ENCODE results near the gene HDLBP. TPM values are rescaled to one million over a fixed set of nuclear protein-coding genes. Genes with fewer than 3 reads are reported as not detected.

Gene HDLBP
- total RNA-seq, 1 donor from 2014 or later: 839 TPM

DNA sequence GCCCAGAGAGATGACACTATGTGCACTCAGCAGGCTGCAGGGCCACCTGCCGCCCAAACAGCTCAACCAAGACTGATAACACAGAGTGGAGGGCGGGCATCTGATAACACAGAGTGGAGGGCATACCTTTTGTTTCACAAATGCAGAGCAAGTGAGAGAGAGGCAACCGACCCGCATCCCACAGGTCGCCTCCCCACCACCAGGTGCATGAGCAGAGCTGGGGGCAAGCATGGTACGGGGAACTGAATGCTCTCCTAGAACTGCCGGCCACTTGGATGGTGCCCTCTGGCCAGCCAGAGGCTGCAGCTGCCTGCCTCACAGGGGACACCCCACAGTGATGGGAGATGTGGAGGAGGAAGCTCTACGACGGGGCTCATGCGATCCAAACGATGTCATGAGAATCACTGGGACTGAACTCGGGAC is 77.5 kb downstream of the HDLBP start:
- H3K27ac Mint-ChIP-seq (ENCODE audit: unreplicated experiment): no peak overlapping the region
- no peak overlapping the region for H3K4me3 Mint-ChIP-seq (ENCODE audit: unreplicated experiment)
- H3K9me3 Mint-ChIP-seq (ENCODE audit: unreplicated experiment): no peaks in the 10 kb centered on the region
- TF ChIP-seq, protein P1, sequence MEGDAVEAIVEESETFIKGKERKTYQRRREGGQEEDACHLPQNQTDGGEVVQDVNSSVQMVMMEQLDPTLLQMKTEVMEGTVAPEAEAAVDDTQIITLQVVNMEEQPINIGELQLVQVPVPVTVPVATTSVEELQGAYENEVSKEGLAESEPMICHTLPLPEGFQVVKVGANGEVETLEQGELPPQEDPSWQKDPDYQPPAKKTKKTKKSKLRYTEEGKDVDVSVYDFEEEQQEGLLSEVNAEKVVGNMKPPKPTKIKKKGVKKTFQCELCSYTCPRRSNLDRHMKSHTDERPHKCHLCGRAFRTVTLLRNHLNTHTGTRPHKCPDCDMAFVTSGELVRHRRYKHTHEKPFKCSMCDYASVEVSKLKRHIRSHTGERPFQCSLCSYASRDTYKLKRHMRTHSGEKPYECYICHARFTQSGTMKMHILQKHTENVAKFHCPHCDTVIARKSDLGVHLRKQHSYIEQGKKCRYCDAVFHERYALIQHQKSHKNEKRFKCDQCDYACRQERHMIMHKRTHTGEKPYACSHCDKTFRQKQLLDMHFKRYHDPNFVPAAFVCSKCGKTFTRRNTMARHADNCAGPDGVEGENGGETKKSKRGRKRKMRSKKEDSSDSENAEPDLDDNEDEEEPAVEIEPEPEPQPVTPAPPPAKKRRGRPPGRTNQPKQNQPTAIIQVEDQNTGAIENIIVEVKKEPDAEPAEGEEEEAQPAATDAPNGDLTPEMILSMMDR (IDR thresholded peaks at IDR 0.05): no peak
- H3K27me3 Mint-ChIP-seq (ENCODE audit: unreplicated experiment): no peaks in the 10 kb centered on the region
- no peaks in the 10 kb centered on the region for H3K4me1 Mint-ChIP-seq (ENCODE audit: unreplicated experiment)
- DNase-seq (ENCODE audit: extremely low spot score, unreplicated experiment): no peak
- peaks cover 83% of the 10 kb centered on the region for H3K36me3 Mint-ChIP-seq (ENCODE audit: unreplicated experiment)

DNA sequence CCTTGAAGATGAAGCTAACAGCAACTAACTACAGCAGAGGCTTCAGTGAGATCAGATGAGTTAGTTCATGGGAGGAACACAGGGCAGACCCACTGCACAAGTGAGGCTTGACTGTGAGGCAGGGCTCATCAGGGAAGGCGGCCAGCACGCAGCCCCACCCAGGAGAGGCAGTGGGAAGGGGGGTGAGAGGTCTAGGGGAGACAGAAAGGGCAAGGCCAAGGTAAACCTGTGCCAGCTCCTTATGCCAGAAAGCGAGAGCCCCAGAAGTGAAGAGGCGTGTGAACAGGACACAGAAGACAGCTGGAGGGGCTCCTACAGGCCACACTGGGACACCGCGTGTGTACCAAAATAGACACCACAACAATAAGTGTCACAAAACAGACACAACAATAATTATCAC is 78.4 kb downstream of the HDLBP start:
- Mint-ChIP-seq H3K4me3 (ENCODE audit: unreplicated experiment) (no peak overlapping the region), H3K27ac (ENCODE audit: unreplicated experiment) (no peak overlapping the region), H3K27me3 (ENCODE audit: unreplicated experiment) (no peaks in the 10 kb centered on the region), H3K9me3 (ENCODE audit: unreplicated experiment) (no peaks in the 10 kb centered on the region), H3K36me3 (ENCODE audit: unreplicated experiment) (peaks cover 82% of the 10 kb centered on the region), H3K4me1 (ENCODE audit: unreplicated experiment) (peaks cover 2% of the 10 kb centered on the region)
- TF ChIP-seq, protein P1 (IDR thresholded peaks at IDR 0.05): no peak
- DNase-seq (ENCODE audit: extremely low spot score, unreplicated experiment): no peak

DNA sequence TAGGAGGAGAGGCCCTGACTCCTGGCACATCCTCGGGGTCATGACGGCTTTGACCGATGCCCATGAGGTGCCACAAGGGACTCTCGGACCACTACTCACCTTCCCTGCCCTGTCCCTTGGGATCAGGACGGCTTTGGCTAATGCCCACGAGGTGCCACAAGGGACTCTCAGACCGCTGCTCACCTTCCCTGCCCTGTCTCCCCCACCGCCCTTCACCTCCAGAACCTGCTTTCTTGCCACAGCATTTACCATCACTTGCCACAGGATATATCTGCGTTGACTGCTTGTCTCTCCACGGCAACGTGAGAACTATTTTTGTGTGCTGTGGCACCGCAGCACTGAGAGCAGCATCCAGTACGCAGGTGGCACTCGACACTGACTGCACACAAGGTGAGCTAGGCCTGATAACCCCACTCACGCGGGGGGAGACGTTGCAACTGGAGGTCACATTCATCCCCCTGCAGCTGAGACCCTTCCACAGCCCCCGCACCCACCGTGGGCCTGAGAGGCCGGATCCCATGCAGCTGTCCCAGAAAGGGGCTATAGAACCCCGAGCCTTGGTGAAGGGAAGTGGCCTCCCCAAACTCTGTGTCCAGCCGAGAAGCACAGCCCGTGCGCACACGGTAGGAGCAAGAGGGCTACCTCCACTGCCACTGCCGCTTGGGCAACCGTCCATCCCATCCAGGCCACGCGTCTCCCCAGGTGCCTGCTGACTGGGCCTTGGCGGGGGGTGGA is 79.4 kb downstream of the HDLBP start:
- DNase-seq (ENCODE audit: extremely low spot score, unreplicated experiment): no peak
- TF ChIP-seq, protein P1 (IDR thresholded peaks at IDR 0.05): no peak
- peaks cover 2% of the 10 kb centered on the region for H3K4me1 Mint-ChIP-seq (ENCODE audit: unreplicated experiment)
- H3K27me3 Mint-ChIP-seq (ENCODE audit: unreplicated experiment): no peaks in the 10 kb centered on the region
- peaks cover 83% of the 10 kb centered on the region for H3K36me3 Mint-ChIP-seq (ENCODE audit: unreplicated experiment)
- H3K27ac Mint-ChIP-seq (ENCODE audit: unreplicated experiment): no peak overlapping the region
- no peaks in the 10 kb centered on the region for H3K9me3 Mint-ChIP-seq (ENCODE audit: unreplicated experiment)
- H3K4me3 Mint-ChIP-seq (ENCODE audit: unreplicated experiment): no peak overlapping the region

DNA sequence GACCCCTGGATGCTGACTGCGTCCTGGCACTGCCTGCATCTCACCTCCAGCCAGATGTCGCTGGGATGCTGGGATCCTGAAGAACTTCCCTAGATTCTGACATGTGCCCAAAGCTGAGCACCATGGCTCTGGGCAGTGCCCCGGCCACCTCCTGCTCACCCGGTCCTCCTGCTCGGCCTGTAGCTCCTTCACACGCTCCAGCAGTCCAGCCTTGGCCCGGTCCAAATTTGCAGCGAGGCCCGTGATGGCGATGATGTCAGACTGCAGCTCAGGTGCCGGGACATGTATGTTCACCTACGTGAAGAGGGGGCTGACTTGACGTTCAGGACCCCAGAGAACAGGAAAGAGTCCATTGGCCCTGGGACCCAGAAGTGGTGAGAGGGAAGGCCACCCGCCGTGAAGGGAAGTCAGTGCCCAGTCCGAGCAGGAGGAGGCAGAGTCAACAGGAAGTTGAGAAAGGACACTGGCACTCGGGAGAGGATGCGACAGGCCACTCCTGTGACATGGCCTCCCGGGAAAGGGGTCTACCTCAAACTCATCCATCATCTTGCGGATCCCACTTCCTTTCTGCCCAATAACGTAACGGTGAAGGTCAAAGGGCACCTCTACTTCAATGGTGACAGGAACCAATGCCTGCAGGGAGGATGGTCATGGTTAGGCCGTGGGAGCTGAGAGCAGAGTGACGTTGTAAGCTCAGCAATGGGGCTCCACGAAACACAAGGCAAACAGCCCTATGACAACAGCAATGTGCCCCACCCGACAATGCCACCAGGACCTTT is 80.3 kb downstream of the HDLBP start:
- H3K4me1 Mint-ChIP-seq (ENCODE audit: unreplicated experiment): peaks cover 2% of the 10 kb centered on the region
- H3K36me3 Mint-ChIP-seq (ENCODE audit: unreplicated experiment): peaks cover 80% of the 10 kb centered on the region
- H3K9me3 Mint-ChIP-seq (ENCODE audit: unreplicated experiment): no peaks in the 10 kb centered on the region
- no peaks in the 10 kb centered on the region for H3K27me3 Mint-ChIP-seq (ENCODE audit: unreplicated experiment)
- no peak for DNase-seq (ENCODE audit: extremely low spot score, unreplicated experiment)
- TF ChIP-seq, protein P1 (IDR thresholded peaks at IDR 0.05): no peak
- H3K27ac Mint-ChIP-seq (ENCODE audit: unreplicated experiment): no peak overlapping the region
- H3K4me3 Mint-ChIP-seq (ENCODE audit: unreplicated experiment): no peak overlapping the region

Data from osteocyte (in vitro differentiated cells).